Panc1 (cell line): ENCODE data around the gene CEBPZOS.

Experiments
- TF ChIP-seq, protein P1 (sequence below): fragments of 450-650 bp; IDR thresholded peaks from 2 replicates; pipeline ENCODE4 v1.5.1; 2017; ENCODE audit warnings: mild to moderate bottlenecking
- TF ChIP-seq, protein P2 (sequence below), 2 experiments: IDR thresholded peaks; 2 replicates each; pipeline ENCODE4 v1.6.1; 2011 to 2012; ENCODE audit warnings: low read depth in 2 of 2, control low read depth in 1 of 2, low read length in 1 of 2, mild to moderate bottlenecking in 1 of 2, moderate library complexity in 1 of 2; ENCODE audit not compliant: insufficient read depth in 1 of 2

DNA sequence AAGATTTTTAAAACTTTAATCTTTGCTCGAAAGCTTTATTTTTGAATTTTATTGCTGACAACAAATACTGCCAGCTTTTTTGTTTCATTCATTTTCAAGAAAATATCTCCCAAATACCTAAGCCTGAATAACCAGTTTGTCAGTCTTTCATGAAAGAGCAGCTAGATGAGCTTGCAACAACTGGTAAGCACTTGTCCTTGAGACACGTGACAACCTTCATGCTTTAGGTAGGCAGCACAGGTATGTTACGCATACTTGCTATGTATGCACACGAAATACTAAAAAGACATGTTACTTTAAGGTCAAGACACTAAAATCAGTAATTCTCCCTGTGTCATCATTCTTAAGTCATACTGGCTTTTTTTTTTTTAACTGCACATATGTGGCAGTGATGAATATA is 22.8 kb downstream of the CEBPZOS start:
- TF ChIP-seq, protein P1, sequence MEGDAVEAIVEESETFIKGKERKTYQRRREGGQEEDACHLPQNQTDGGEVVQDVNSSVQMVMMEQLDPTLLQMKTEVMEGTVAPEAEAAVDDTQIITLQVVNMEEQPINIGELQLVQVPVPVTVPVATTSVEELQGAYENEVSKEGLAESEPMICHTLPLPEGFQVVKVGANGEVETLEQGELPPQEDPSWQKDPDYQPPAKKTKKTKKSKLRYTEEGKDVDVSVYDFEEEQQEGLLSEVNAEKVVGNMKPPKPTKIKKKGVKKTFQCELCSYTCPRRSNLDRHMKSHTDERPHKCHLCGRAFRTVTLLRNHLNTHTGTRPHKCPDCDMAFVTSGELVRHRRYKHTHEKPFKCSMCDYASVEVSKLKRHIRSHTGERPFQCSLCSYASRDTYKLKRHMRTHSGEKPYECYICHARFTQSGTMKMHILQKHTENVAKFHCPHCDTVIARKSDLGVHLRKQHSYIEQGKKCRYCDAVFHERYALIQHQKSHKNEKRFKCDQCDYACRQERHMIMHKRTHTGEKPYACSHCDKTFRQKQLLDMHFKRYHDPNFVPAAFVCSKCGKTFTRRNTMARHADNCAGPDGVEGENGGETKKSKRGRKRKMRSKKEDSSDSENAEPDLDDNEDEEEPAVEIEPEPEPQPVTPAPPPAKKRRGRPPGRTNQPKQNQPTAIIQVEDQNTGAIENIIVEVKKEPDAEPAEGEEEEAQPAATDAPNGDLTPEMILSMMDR: no peak
- TF ChIP-seq, protein P2, sequence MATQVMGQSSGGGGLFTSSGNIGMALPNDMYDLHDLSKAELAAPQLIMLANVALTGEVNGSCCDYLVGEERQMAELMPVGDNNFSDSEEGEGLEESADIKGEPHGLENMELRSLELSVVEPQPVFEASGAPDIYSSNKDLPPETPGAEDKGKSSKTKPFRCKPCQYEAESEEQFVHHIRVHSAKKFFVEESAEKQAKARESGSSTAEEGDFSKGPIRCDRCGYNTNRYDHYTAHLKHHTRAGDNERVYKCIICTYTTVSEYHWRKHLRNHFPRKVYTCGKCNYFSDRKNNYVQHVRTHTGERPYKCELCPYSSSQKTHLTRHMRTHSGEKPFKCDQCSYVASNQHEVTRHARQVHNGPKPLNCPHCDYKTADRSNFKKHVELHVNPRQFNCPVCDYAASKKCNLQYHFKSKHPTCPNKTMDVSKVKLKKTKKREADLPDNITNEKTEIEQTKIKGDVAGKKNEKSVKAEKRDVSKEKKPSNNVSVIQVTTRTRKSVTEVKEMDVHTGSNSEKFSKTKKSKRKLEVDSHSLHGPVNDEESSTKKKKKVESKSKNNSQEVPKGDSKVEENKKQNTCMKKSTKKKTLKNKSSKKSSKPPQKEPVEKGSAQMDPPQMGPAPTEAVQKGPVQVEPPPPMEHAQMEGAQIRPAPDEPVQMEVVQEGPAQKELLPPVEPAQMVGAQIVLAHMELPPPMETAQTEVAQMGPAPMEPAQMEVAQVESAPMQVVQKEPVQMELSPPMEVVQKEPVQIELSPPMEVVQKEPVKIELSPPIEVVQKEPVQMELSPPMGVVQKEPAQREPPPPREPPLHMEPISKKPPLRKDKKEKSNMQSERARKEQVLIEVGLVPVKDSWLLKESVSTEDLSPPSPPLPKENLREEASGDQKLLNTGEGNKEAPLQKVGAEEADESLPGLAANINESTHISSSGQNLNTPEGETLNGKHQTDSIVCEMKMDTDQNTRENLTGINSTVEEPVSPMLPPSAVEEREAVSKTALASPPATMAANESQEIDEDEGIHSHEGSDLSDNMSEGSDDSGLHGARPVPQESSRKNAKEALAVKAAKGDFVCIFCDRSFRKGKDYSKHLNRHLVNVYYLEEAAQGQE (IDR thresholded peaks at IDR 0.05; ENCODE audit: insufficient read depth in 1 of 2, low read depth in 2 of 2, low read length in 1 of 2): no peak
